H1 (cell line): ENCODE results near the gene RBM6. TPM values are rescaled to one million over a fixed set of nuclear protein-coding genes. Genes with fewer than 3 reads are reported as not detected.

Experiments used
- CTBP2 ChIP-seq: IDR thresholded peaks from 2 replicates; pipeline ENCODE4 v1.7.0; 2011; ENCODE audit warnings: borderline replicate concordance, mild to moderate bottlenecking, moderate library complexity, mixed read lengths, low read length; ENCODE audit not compliant: insufficient read depth, insufficient read length
- JUND ChIP-seq: IDR thresholded peaks from 2 replicates; pipeline ENCODE4 v1.6.1; 2011; ENCODE audit warnings: mild to moderate bottlenecking, improper control_type of control experiment, low read length
- POLR2AphosphoS5 ChIP-seq: IDR thresholded peaks from 2 replicates; pipeline ENCODE4 v1.6.1; 2011; ENCODE audit warnings: low read depth, low read length
- RNF2 ChIP-seq: fragments of 200-900, 300-1000 bp; sonication (generic); IDR thresholded peaks from 2 replicates; pipeline ENCODE4 v1.7.1; 2016; ENCODE audit warnings: borderline replicate concordance, low read depth, mild to moderate bottlenecking, antibody characterized with exemption, low read length; ENCODE audit not compliant: poor library complexity, severe bottlenecking; ENCODE audit errors: missing control alignments
- SP2 ChIP-seq: IDR thresholded peaks from 2 replicates; pipeline ENCODE4 v1.6.1; 2012; ENCODE audit warnings: mild to moderate bottlenecking, low read length, inconsistent platforms
- TBP ChIP-seq: IDR thresholded peaks from 2 replicates; pipeline ENCODE4 v1.6.1; 2011; ENCODE audit warnings: low read depth, low read length, improper control_type of control experiment
- polyA plus RNA-seq, 7 experiments: library from polyadenylated mRNA; depleted of rRNA in 3 of 7; stranded (reverse) in 5 of 7; unstranded in 2 of 7; fragments of >200 nt in 5 of 7; fragments of 200-250 nt in 2 of 7; gene quantifications; 1 replicate in 5 of 7; 2 replicates in 1 of 7; 4 replicates in 1 of 7; pipeline versions ENCODE4 v1.2.1 to v1.2.3, GENCODE V29; 2011 to 2013; ENCODE audit warnings: missing spikeins in 2 of 7, mixed read lengths in 2 of 7
- total RNA-seq: library from RNA; stranded (reverse); fragmentation: NEBNext Ultra II Directional; extraction: Animal tissue kit (Norgen Biotek cat#: 25700); gene quantifications from 2 replicates; pipeline ENCODE4 v1.2.1, GENCODE V29; 2021
- TF ChIP-seq, protein P1 (sequence below): IDR thresholded peaks from 2 replicates; pipeline ENCODE4 v1.6.1; 2012; ENCODE audit warnings: inconsistent platforms

Gene RBM6
- total and polyA plus RNA-seq, 2 of the 8 experiments (the other 6 are each of a cell fraction or from before 2014, with no cell fraction given), result 30.6 to 80.1 TPM

DNA sequence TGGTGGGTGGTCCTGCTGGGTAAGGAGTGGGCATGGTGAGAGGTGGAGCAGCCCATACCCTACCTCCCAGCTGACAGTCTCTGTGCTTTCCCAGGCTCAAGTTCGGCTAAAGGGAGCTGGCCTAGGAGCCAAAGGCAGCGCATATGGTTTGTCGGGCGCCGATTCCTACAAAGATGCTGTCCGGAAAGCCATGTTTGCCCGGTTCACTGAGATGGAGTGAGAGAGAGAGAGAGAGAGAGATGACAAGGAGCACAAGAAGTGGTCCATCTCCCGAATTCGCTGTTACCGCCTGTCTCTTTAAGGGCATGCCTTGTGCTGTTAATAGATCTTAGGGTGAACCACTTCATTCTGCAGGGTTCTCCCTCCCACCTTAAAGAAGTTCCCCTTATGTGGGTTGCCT is 178.3 kb downstream of the RBM6 start (continued):
- TF ChIP-seq CTBP2, result no peak
- no peak for TF ChIP-seq SP2
- TF ChIP-seq RNF2, result no peak
- TF ChIP-seq POLR2AphosphoS5, result no peak
- TF ChIP-seq, protein P1, sequence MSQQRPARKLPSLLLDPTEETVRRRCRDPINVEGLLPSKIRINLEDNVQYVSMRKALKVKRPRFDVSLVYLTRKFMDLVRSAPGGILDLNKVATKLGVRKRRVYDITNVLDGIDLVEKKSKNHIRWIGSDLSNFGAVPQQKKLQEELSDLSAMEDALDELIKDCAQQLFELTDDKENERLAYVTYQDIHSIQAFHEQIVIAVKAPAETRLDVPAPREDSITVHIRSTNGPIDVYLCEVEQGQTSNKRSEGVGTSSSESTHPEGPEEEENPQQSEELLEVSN, result no peak
- no peak for TF ChIP-seq TBP
- no peak for TF ChIP-seq JUND
